SU-DHL-6 (cell line): ENCODE measurements around the gene OR6Q1.

Experiments used
- H2AFZ ChIP-seq: fragments of 200-600 bp; sonication (generic); 2 replicates; pipeline ENCODE4 v1.6.1; 2014; ENCODE audit warnings: low read depth, mild to moderate bottlenecking, moderate library complexity, mixed read lengths, antibody characterized with exemption, low read length; ENCODE audit not compliant: severe bottlenecking
- H3F3A ChIP-seq: fragments of 200-600 bp; shearing (Covaris generic); 2 replicates; pipeline ENCODE4 v1.6.0; 2016; ENCODE audit warnings: antibody characterized with exemption, mild to moderate bottlenecking; ENCODE audit not compliant: insufficient read depth
- H3K27ac ChIP-seq: fragments of 200-600 bp; sonication (generic); 2 replicates; pipeline ENCODE4 v1.5.1; 2016; ENCODE audit warnings: low read depth, mild to moderate bottlenecking, low read length, moderate library complexity, mixed read lengths
- H3K27me3 ChIP-seq: fragments of 200-600 bp; sonication (generic), shearing (Covaris generic); 2 replicates; pipeline ENCODE4 v1.6.0; 2014; ENCODE audit warnings: mild to moderate bottlenecking, low read length
- H3K36me3 ChIP-seq: fragments of 200-600 bp; sonication (generic); 2 replicates; pipeline ENCODE4 v1.6.1; 2014; ENCODE audit warnings: mild to moderate bottlenecking, low read length, mixed read lengths
- H3K4me2 ChIP-seq: fragments of 300-600, 200-600 bp; shearing (Covaris generic), sonication (generic); 2 replicates; pipeline ENCODE4 v1.6.0; 2014; ENCODE audit warnings: low read length, low read depth, mild to moderate bottlenecking; ENCODE audit not compliant: poor library complexity, severe bottlenecking
- H3K4me3 ChIP-seq: fragments of 200-600 bp; sonication (generic); 2 replicates; pipeline ENCODE4 v1.5.1; 2014; ENCODE audit warnings: antibody characterized with exemption, low read length, mild to moderate bottlenecking, mixed read lengths; ENCODE audit not compliant: insufficient read depth, poor library complexity, severe bottlenecking
- H3K79me2 ChIP-seq: fragments of 200-600 bp; sonication (generic); 2 replicates; pipeline ENCODE4 v1.6.1; 2014; ENCODE audit warnings: mild to moderate bottlenecking, low read length, moderate library complexity; ENCODE audit not compliant: insufficient read depth
- H3K9ac ChIP-seq: fragments of 200-600 bp; sonication (generic); 2 replicates; pipeline ENCODE4 v1.7.0; 2014; ENCODE audit warnings: mild to moderate bottlenecking, low read length
- H3K9me2 ChIP-seq: fragments of 200-600 bp; sonication (generic); replicated peaks from 2 replicates; pipeline ENCODE4 v1.6.1; 2014; ENCODE audit warnings: low read length; ENCODE audit not compliant: insufficient read depth
- H3K9me3 ChIP-seq: fragments of 200-600 bp; sonication (generic); 2 replicates; pipeline ENCODE4 v1.6.1; 2014; ENCODE audit warnings: low read length, mixed read lengths; ENCODE audit not compliant: insufficient read depth
- H4K20me1 ChIP-seq: fragments of 200-600 bp; sonication (generic); 2 replicates; pipeline ENCODE4 v1.6.1; 2014; ENCODE audit warnings: low read depth, mild to moderate bottlenecking, antibody characterized with exemption, low read length, moderate library complexity, mixed read lengths
- CTCF ChIP-seq: fragments of 200-600 bp; sonication (generic); IDR thresholded peaks from one replicate; pipeline ENCODE4 v1.5.1; 2017; ENCODE audit warnings: antibody characterized with exemption, mild to moderate bottlenecking, low read length, moderate library complexity; ENCODE audit not compliant: insufficient read depth, poor library complexity, severe bottlenecking
- EZH2phosphoT487 ChIP-seq: fragments of 200-600 bp; sonication (generic), shearing (Covaris generic); conservative IDR thresholded peaks from 2 replicates; pipeline ENCODE4 v1.6.1; 2018; ENCODE audit warnings: mild to moderate bottlenecking, antibody characterized with exemption, low read length, moderate library complexity, mixed read lengths

The OR6Q1 gene

GRCh38 chr11:58030653-58031052 is at the start of gene OR6Q1:
Gene OR6Q1 (plus strand): TSS chr11:58030953. CDS start chr11:58030953, 0 bp downstream.
- no peaks in the 10 kb centered on the region for H3K36me3 ChIP-seq
- no peaks in the 10 kb centered on the region for H3F3A ChIP-seq
- H3K79me2 ChIP-seq, result no peaks in the 10 kb centered on the region
- H3K27me3 ChIP-seq, result no peaks in the 10 kb centered on the region
- no peak within 1 kb of the TSS for H3K4me3 ChIP-seq
- TF ChIP-seq EZH2phosphoT487 (no peak), CTCF (no peak)
- H3K4me2 ChIP-seq, result no peak within 1 kb of the TSS
- no peaks in the 10 kb centered on the region for H3K9me3 ChIP-seq
- H2AFZ ChIP-seq, result no peak within 1 kb of the TSS
- no peak within 1 kb of the TSS for H3K27ac ChIP-seq
- H3K9ac ChIP-seq, result no peak within 1 kb of the TSS
- H3K9me2 ChIP-seq, result no peaks in the 10 kb centered on the region
- no peaks in the 10 kb centered on the region for H4K20me1 ChIP-seq

GRCh38 chr11:57981536-57981935 is 49.2 kb upstream of the OR6Q1 start:
- TF ChIP-seq CTCF, result no peak
- TF ChIP-seq EZH2phosphoT487, result no peak
- Histone ChIP-seq H3K9me2 (no peaks in the 10 kb centered on the region), H3K79me2 (no peaks in the 10 kb centered on the region), H4K20me1 (no peaks in the 10 kb centered on the region), H3K9me3 (no peaks in the 10 kb centered on the region), H3K27me3 (no peaks in the 10 kb centered on the region), H3K4me2 (no peak overlapping the region), H3K9ac (no peak overlapping the region), H3K27ac (no peak overlapping the region), H2AFZ (no peak overlapping the region), H3F3A (no peaks in the 10 kb centered on the region), H3K4me3 (no peak overlapping the region), H3K36me3 (no peaks in the 10 kb centered on the region)

- H3F3A ChIP-seq, result no peaks in the 10 kb centered on the region
- H2AFZ ChIP-seq, result no peak overlapping the region
- no peaks in the 10 kb centered on the region for H3K79me2 ChIP-seq
- H3K36me3 ChIP-seq, result no peaks in the 10 kb centered on the region
- H3K9me2 ChIP-seq, result no peaks in the 10 kb centered on the region
- no peaks in the 10 kb centered on the region for H3K27me3 ChIP-seq
- H3K4me3 ChIP-seq, result no peak overlapping the region
- no peak overlapping the region for H3K4me2 ChIP-seq
- no peaks in the 10 kb centered on the region for H3K9me3 ChIP-seq
- H3K27ac ChIP-seq, result no peak overlapping the region
- TF ChIP-seq EZH2phosphoT487 (no peak), CTCF (no peak)
- no peaks in the 10 kb centered on the region for H4K20me1 ChIP-seq
- H3K9ac ChIP-seq, result no peak overlapping the region
Observed at GRCh38 chr11:57982776-57983175, 48.0 kb upstream of the OR6Q1 start.
